Measurements from ENCODE around the gene LDAF1.

The LDAF1 gene

DNA sequence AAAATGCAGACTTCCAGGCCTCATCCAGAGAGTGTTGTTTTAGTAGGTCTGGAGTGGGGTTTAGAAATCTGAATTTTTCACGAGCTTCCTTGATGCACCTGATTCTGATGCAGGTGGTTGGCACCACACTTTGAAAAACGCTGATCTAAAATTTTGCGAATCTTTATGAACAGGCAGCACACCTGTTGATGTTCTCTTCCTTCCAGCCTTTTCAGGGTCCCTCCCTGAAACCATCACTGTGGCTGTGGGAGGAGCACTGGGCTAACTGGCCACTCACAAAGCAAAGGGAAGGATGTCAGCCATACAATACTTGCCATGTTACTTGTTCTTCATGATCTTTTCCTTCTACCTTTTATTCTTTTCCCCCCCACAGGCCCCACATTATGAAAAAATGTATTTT, 14.2 kb downstream of the LDAF1 start:
- TF ChIP-seq, protein P1, sequence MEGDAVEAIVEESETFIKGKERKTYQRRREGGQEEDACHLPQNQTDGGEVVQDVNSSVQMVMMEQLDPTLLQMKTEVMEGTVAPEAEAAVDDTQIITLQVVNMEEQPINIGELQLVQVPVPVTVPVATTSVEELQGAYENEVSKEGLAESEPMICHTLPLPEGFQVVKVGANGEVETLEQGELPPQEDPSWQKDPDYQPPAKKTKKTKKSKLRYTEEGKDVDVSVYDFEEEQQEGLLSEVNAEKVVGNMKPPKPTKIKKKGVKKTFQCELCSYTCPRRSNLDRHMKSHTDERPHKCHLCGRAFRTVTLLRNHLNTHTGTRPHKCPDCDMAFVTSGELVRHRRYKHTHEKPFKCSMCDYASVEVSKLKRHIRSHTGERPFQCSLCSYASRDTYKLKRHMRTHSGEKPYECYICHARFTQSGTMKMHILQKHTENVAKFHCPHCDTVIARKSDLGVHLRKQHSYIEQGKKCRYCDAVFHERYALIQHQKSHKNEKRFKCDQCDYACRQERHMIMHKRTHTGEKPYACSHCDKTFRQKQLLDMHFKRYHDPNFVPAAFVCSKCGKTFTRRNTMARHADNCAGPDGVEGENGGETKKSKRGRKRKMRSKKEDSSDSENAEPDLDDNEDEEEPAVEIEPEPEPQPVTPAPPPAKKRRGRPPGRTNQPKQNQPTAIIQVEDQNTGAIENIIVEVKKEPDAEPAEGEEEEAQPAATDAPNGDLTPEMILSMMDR (IDR thresholded peaks at IDR 0.05; ENCODE audit: control insufficient read depth, insufficient read depth, low read depth, low read length, missing control alignments), result no peak
- DNase-seq (ENCODE audit: low read depth), result no peak
- H3K4me3 ChIP-seq (ENCODE audit: control insufficient read depth, low read depth, low read length), result no peak overlapping the region

DNA sequence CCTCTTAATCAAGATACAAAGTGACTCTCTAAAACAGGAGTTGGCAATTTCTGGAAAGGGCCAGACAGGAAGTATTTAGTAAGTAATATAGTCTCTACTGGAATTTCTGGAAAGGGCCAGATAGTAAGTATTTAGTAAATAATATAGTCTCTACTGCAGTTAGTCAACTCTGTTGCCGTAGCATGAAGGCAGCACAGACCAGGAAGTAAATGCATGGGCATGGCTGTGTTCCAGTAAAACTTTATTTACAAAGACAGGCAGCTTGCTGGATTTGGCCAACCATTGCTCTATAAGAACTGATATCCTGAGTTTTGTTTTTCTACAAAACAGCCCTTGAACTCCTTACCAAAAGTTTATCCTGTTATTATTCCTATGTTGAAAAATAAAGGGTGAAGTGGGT, 16.9 kb downstream of the LDAF1 start:
- TF ChIP-seq, protein P1 (IDR thresholded peaks at IDR 0.05; ENCODE audit: control insufficient read depth, insufficient read depth, low read depth, low read length, missing control alignments), result no peak
- no peak overlapping the region for H3K4me3 ChIP-seq (ENCODE audit: control insufficient read depth, low read depth, low read length)
- no peak for DNase-seq (ENCODE audit: low read depth)

DNA sequence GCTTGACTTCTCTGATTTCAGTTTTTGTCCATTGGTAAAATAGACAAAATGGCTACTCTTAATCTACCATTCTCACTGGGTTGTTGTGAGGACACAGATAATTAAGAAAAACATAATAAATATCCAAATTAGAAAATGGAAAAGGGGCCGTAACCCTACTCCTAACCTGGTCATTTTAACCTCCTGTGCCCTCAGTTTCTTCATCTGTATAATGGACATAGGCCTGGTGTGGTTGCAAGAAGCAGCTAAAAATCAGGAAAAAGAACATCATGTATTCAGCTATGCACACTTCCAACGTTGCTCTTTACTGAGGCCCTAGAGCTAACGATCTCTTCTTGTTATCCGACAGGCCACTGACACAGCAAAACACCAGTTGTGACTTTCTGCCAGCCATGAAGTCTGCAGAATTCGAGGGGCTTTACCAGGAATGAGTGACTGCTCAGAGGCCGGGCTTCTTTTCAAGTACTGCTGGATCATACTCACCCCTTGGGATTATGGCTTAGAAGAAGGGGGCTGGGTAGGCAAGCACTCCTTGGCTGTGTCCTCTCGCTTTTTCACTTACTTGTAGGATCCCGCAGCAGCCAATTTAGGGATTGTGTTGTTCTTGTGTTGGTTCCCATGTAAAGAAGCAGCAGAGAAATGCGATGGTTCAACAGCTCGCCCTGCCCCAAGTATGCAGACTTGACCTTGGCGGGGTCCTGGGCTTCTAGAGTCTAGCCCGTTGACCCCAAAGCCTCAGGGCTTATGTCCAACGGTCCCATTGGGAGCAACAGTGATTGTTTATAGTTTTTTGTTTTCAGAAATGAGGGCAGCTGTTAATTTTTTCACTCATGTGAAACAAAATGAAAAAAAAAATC, 20.9 kb downstream of the LDAF1 start:
- DNase-seq (ENCODE audit: low read depth), result no peak
- no peak overlapping the region for H3K4me3 ChIP-seq (ENCODE audit: control insufficient read depth, low read depth, low read length)
- TF ChIP-seq, protein P1 (IDR thresholded peaks at IDR 0.05; ENCODE audit: control insufficient read depth, insufficient read depth, low read depth, low read length, missing control alignments), result no peak

DNA sequence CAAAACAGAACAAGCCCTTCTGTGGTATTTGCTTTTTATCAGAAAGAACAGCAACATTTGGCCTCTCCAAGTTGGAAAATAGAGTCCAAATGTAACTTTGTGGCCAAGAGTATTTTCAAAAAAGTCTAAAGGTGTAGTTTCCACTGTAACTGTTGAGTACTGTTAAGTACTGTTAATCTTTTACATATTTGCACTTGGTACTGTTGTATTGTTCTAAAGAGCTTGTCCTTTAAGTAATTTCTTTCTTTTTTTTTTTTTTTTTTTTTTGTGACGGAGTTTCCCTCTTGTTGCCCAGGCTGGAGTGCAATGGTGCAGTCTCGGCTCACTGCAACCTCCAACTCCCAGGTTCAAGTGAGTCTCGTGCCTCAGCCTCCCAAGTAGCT, 21.5 kb downstream of the LDAF1 start:
- TF ChIP-seq, protein P1 (IDR thresholded peaks at IDR 0.05; ENCODE audit: control insufficient read depth, insufficient read depth, low read depth, low read length, missing control alignments), result no peak
- DNase-seq (ENCODE audit: low read depth), result no peak
- no peak overlapping the region for H3K4me3 ChIP-seq (ENCODE audit: control insufficient read depth, low read depth, low read length)

DNA sequence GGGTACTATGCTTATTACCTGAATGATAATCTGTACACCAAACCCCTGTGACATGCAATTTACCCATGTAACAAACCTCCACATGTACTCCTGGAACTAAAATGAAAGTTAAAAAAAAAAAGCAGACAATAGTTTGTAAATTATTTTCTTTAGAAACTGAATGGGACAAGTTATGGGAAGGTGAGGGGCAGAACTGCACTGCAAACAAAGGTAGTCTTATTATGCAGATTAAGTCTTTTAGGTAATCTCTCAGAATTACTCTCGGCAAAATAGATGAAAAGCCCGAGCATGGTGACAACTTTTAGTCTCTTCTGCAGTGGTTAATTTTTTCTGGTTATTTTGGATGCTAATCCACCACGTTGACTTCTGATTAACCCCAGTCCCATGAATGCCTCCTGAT, 25.5 kb downstream of the LDAF1 start:
- TF ChIP-seq, protein P1 (IDR thresholded peaks at IDR 0.05; ENCODE audit: control insufficient read depth, insufficient read depth, low read depth, low read length, missing control alignments), result no peak
- H3K4me3 ChIP-seq (ENCODE audit: control insufficient read depth, low read depth, low read length), result no peak overlapping the region
- no peak for DNase-seq (ENCODE audit: low read depth)

DNA sequence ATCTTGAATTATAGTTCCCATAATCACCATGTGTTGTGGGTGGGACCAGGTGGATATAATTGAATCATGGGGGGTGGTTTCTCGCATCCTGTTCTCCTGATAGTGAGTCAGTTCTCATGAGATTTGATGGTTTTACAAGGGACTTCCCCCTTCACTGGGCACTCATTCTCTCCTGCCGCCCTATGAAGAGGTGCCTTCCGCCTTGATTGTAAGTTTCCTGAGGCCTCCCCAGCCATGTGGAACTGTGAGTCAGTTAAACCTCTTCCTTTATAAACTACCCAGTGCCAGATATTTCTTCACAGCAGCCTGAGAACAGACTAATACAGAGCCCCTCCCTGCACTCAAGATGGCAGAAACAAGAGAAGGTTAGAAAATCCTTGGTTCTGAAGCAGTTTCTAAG, 26.4 kb downstream of the LDAF1 start:
- no peak overlapping the region for H3K4me3 ChIP-seq (ENCODE audit: control insufficient read depth, low read depth, low read length)
- TF ChIP-seq, protein P1 (IDR thresholded peaks at IDR 0.05; ENCODE audit: control insufficient read depth, insufficient read depth, low read depth, low read length, missing control alignments), result no peak
- no peak for DNase-seq (ENCODE audit: low read depth)
